B cell (primary cell): Measurements from ENCODE around the gene NFAM1. TPM values are rescaled to one million over a fixed set of nuclear protein-coding genes. Genes with fewer than 3 reads are reported as not detected.

Experiments
- ATAC-seq: fragments of 200-7000 bp; cut with Tn5 transposase; one replicate; pipeline ENCODE4 v1.10.0; 2021; ENCODE audit warnings: low read depth, mild to moderate bottlenecking, moderate number of reproducible peaks, moderate library complexity
- CTCF ChIA-PET: fragments of 350-600 bp; sonication (Branson Sonifier 250); formaldehyde crosslinking; loops from one replicate; lab custom pipeline; 2021; ENCODE audit warnings: antibody characterized with exemption, inconsistent platforms; lab: Charles Lee
- POLR2A ChIA-PET: fragments of 350-600 bp; sonication (Branson Sonifier 250); formaldehyde crosslinking; loops from one replicate; lab custom pipeline; 2021; ENCODE audit warnings: antibody characterized with exemption; lab: Charles Lee
- DNase-seq: peaks from one replicate; pipeline ENCODE4 v3.0.0; 2013
- H2AFZ ChIP-seq: 2 replicates; pipeline ENCODE4 v1.6.1; 2012; ENCODE audit warnings: mild to moderate bottlenecking, low read depth, low read length; ENCODE audit not compliant: insufficient read depth, poor library complexity, severe bottlenecking
- H3K27ac ChIP-seq, 2 donors: 1 replicate in 1 of 2; 2 replicates in 1 of 2; pipeline ENCODE4 v1.5.1; 2012 to 2013; ENCODE audit warnings: low read length in 2 of 2, mild to moderate bottlenecking in 2 of 2, moderate library complexity in 1 of 2
- H3K27me3 ChIP-seq, 4 experiments: fragments of 200-600 bp in 1 of 4; sonication (generic) in 1 of 4; replicated peaks in 1 of 4; 1 replicate in 2 of 4; 2 replicates in 2 of 4; pipeline versions ENCODE4 v1.6.1 to v1.7.0; 2013 to 2016; ENCODE audit warnings: low read length in 3 of 4, mild to moderate bottlenecking in 2 of 4, mixed read lengths in 1 of 4, moderate library complexity in 1 of 4; ENCODE audit not compliant: insufficient read depth in 4 of 4, control insufficient read depth in 3 of 4; ENCODE audit errors: control extremely low read depth in 1 of 4
- H3K36me3 ChIP-seq, 2 experiments: replicated peaks in 1 of 2; 1 replicate in 1 of 2; 2 replicates in 1 of 2; pipeline versions ENCODE4 v1.6.1 to v1.7.1; 2013; ENCODE audit warnings: low read length in 1 of 2; ENCODE audit not compliant: insufficient read depth in 2 of 2, control insufficient read depth in 1 of 2; ENCODE audit errors: control extremely low read depth in 1 of 2, extremely low read depth in 1 of 2
- H3K4me1 ChIP-seq, 2 donors: fragments of 200-600 bp in 1 of 2; sonication (generic) in 1 of 2; 1 replicate in 1 of 2; 2 replicates in 1 of 2; pipeline versions ENCODE4 v1.5.1 to v1.6.1; 2013 to 2017; ENCODE audit warnings: low read length in 2 of 2; ENCODE audit not compliant: control insufficient read depth in 2 of 2, insufficient read depth in 2 of 2
- H3K4me2 ChIP-seq: replicated peaks from 2 replicates; pipeline ENCODE3; 2012; ENCODE audit warnings: mild to moderate bottlenecking, low read depth, low read length; ENCODE audit not compliant: poor library complexity, severe bottlenecking
- H3K4me3 ChIP-seq, 5 experiments: fragments of 200-600 bp in 1 of 5; sonication (generic) in 1 of 5; 1 replicate in 3 of 5; 2 replicates in 2 of 5; pipeline versions ENCODE4 v1.5.1 to v1.7.0; 2011 to 2016; ENCODE audit warnings: low read length in 4 of 5, mild to moderate bottlenecking in 4 of 5, low read depth in 2 of 5, control low read depth in 1 of 5, moderate library complexity in 1 of 5; ENCODE audit not compliant: insufficient read depth in 1 of 5; ENCODE audit errors: control extremely low read depth in 1 of 5, extremely low read depth in 1 of 5
- H3K79me2 ChIP-seq: fragments of 200-600 bp; sonication (generic); one replicate; pipeline ENCODE4 v1.6.0; 2016; ENCODE audit warnings: low read length; ENCODE audit not compliant: control insufficient read depth, insufficient read depth
- H3K9ac ChIP-seq: fragments of 200-600 bp; sonication (generic); 2 replicates; pipeline ENCODE4 v1.6.1; 2017; ENCODE audit warnings: mild to moderate bottlenecking, low read length, moderate library complexity
- H3K9me3 ChIP-seq, 3 donors: one replicate each; pipeline versions ENCODE4 v1.6.1 to v1.7.1; 2013; ENCODE audit warnings: low read length in 2 of 3; ENCODE audit not compliant: control insufficient read depth in 2 of 3, insufficient read depth in 1 of 3; ENCODE audit errors: control extremely low read depth in 1 of 3
- H4K20me1 ChIP-seq: 2 replicates; pipeline ENCODE4 v1.6.0; 2012; ENCODE audit warnings: mild to moderate bottlenecking, low read length; ENCODE audit not compliant: insufficient read depth, control insufficient read depth, poor library complexity, severe bottlenecking
- H3K27ac Mint-ChIP-seq: one replicate; pipeline ENCODE4 v1.8.0; 2021; ENCODE audit warnings: mixed read lengths
- H3K27me3 Mint-ChIP-seq: one replicate; pipeline ENCODE4 v1.8.0; 2021; ENCODE audit warnings: mixed read lengths
- H3K4me1 Mint-ChIP-seq: one replicate; pipeline ENCODE4 v1.8.0; 2021; ENCODE audit warnings: mixed read lengths
- H3K4me3 Mint-ChIP-seq: one replicate; pipeline ENCODE4 v1.8.0; 2021; ENCODE audit warnings: mixed read lengths
- H3K9me3 Mint-ChIP-seq: one replicate; pipeline ENCODE4 v1.8.0; 2022; ENCODE audit warnings: mixed read lengths; ENCODE audit not compliant: insufficient read depth
- CTCF ChIP-seq: fragments of 200-600 bp; IDR thresholded peaks from one replicate; pipeline ENCODE4 v1.8.0; 2022; ENCODE audit warnings: antibody characterized with exemption, mild to moderate bottlenecking
- EZH2 ChIP-seq: IDR thresholded peaks from 2 replicates; pipeline ENCODE4 v1.6.1; 2012; ENCODE audit warnings: borderline replicate concordance, low read depth, mild to moderate bottlenecking, moderate library complexity, low read length; ENCODE audit not compliant: insufficient read depth, poor library complexity, severe bottlenecking
- WGBS: methylation state at CpG from one replicate; pipeline ENCODE4 v1.1.5; 2013; ENCODE audit warnings: missing lambda C conversion rate; ENCODE audit not compliant: insufficient coverage; 5-methylcytosine and 5-hydroxymethylcytosine counted together
- intact Hi-C: fragments of 100-400 bp; cut with micrococcal nuclease; formaldehyde crosslinking; loops from one replicate; pipeline ENCODE4 v1.10.0; 2022
- polyA plus RNA-seq: library from polyadenylated mRNA; depleted of rRNA; stranded (reverse); fragments of >200 nt; gene quantifications from 2 replicates; pipeline ENCODE4 v1.2.3, GENCODE V29; 2012
- total RNA-seq, 2 donors: library from RNA; stranded (reverse); fragments of 120-200 nt in 1 of 2; gene quantifications; 1 replicate in 1 of 2; 2 replicates in 1 of 2; pipeline versions ENCODE4 v1.2.3 to v1.2.4, GENCODE V29; 2013 to 2022

The NFAM1 gene
- total and polyA plus RNA-seq, 2 donors (not counting 1 experiment from before 2014, with no cell fraction given) = 0.27 to 0.52 TPM

DNA sequence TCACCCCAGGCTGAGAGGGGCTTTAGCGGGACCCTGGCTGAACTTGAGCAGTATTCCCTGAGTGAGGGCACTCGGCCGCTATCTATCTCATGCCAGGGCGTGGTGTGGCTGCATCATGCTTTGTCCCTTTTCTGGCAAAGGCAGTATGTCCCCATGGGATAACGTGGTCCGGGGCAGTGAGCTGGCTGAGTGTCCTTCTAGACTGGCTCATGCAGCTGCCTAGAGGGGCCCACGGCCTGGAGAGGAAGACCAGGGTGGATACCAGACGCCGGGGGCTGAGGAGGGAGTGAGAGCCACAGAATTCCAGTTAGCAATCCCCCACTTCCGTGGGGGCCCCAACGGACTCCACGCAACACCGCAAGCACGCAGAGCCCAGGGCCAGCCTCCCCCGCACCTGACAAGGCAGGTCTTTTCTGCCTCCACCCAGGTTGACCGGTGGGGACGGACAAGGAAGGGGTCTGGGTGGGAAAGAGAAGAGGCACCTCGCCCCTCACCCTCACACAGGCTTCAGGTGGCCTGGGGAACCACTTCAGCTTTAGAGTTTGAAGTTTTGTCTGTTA lies 15.5 kb downstream of the NFAM1 start:
- H3K27ac Mint-ChIP-seq = no peak overlapping the region
- ChIA-PET CTCF (interaction anchor here (2.8 kb wide), 1 partner anchor 21 kb away, joined by 6 read pairs; no protein-coding TSS in a partner anchor), POLR2A (no interaction called here)
- H3K27me3 Mint-ChIP-seq = peaks cover 16% of the 10 kb centered on the region
- Histone ChIP-seq H3K36me3 (no peaks in the 10 kb centered on the region), H3K9me3 (peaks cover 0 to 2% (median 0%) of the 10 kb centered on the region in 3 donors), H3K79me2 (no peaks in the 10 kb centered on the region), H3K27ac (no peak overlapping the region), H3K4me3 (no peak overlapping the region), H3K4me2 (no peak overlapping the region), H3K27me3 (peaks cover 0 to 12% (median 2%) of the 10 kb centered on the region in 4 experiments), H4K20me1 (no peaks in the 10 kb centered on the region), H3K9ac (no peak overlapping the region), H2AFZ (no peak overlapping the region), H3K4me1 (peaks cover 0 to 11% of the 10 kb centered on the region in 2 donors)
- intact Hi-C loops = no loop called here
- peaks cover 17% of the 10 kb centered on the region for H3K4me1 Mint-ChIP-seq
- TF ChIP-seq CTCF (no peak), EZH2 (no peak)
- WGBS = 93% methylated on average over 9 of the region's 18 CpGs
- H3K9me3 Mint-ChIP-seq = no peaks in the 10 kb centered on the region
- H3K4me3 Mint-ChIP-seq = no peak overlapping the region
- DNase-seq (no peak), ATAC-seq (no peak)

- intact Hi-C loops = no loop called here
- Mint-ChIP-seq H3K9me3 (no peaks in the 10 kb centered on the region), H3K4me3 (no peak overlapping the region), H3K27ac (no peak overlapping the region), H3K4me1 (peaks cover 9% of the 10 kb centered on the region), H3K27me3 (peaks cover 11% of the 10 kb centered on the region)
- no peaks in the 10 kb centered on the region for H3K79me2 ChIP-seq
- H3K27ac ChIP-seq = no peak overlapping the region
- H3K4me2 ChIP-seq = no peak overlapping the region
- no peaks in the 10 kb centered on the region for H4K20me1 ChIP-seq
- H2AFZ ChIP-seq = no peak overlapping the region
- H3K36me3 ChIP-seq = no peaks in the 10 kb centered on the region
- 93% methylated on average over 9 of the region's 17 CpGs for WGBS
- CTCF ChIA-PET = interaction anchor here (0.6 to 0.7 kb wide), 2 partner anchors 11 to 45 kb away, joined by 3 read pairs; no protein-coding TSS in a partner anchor
- ATAC-seq = no peak
- no peak overlapping the region for H3K4me3 ChIP-seq
- no peak for DNase-seq
- POLR2A ChIA-PET = interaction anchor here (0.7 to 1.0 kb wide), 2 partner anchors 25 to 32 kb away, joined by 3 to 9 read pairs; no protein-coding TSS in a partner anchor
- H3K9me3 ChIP-seq = no peaks in the 10 kb centered on the region
- H3K4me1 ChIP-seq = peaks cover 0 to 4% of the 10 kb centered on the region in 2 donors
- TF ChIP-seq EZH2 (no peak), CTCF (no peak)
- H3K27me3 ChIP-seq = peaks cover 0 to 5% (median 2%) of the 10 kb centered on the region in 4 experiments
- no peak overlapping the region for H3K9ac ChIP-seq
Measured at GRCh38 chr22:42414565-42415303, 17.5 kb downstream of the NFAM1 start.
